HG03575 (cell line): ENCODE results near the gene ERMP1.
"Not testable (repeated sequence)": the region's sequence is repeated elsewhere in the genome, so short reads cannot be mapped to it uniquely, and the experiment has no call there.

Experiments used
- ATAC-seq: cut with Tn5 transposase; IDR thresholded peaks from one replicate; pipeline ENCODE4 v1.9.1; 2021; ENCODE audit not compliant: unreplicated experiment, insufficient number of reproducible peaks, low FRiP score; ENCODE audit errors: extremely low read depth

ERMP1 gene

GRCh38 chr9:5832538-5833529, at the start of gene ERMP1:
Gene ERMP1, minus strand, starts transcription at chr9:5833117. Its CDS starts 90 bp downstream, at chr9:5833027.
- ATAC-seq: peak; percentile 47

- ATAC-seq: not testable (repeated sequence)
Measured at GRCh38 chr9:5882244-5883012, 49.5 kb upstream of the ERMP1 start.

- no peak for ATAC-seq
Measured at GRCh38 chr9:5879419-5880181, 46.7 kb upstream of the ERMP1 start.

GRCh38 chr9:5876711-5877110, 43.8 kb upstream of the ERMP1 start:
- ATAC-seq: no peak

- ATAC-seq: no peak
Measured at GRCh38 chr9:5876026-5876425, 43.1 kb upstream of the ERMP1 start.

- ATAC-seq: no peak
Measured at GRCh38 chr9:5874048-5874447, 41.1 kb upstream of the ERMP1 start.

GRCh38 chr9:5873439-5873838, 40.5 kb upstream of the ERMP1 start:
- no peak for ATAC-seq

GRCh38 chr9:5872511-5872910, 39.6 kb upstream of the ERMP1 start:
- ATAC-seq: no peak

- no peak for ATAC-seq
Measured at GRCh38 chr9:5871785-5872184, 38.9 kb upstream of the ERMP1 start.

GRCh38 chr9:5870691-5871090, 37.8 kb upstream of the ERMP1 start:
- ATAC-seq: no peak

GRCh38 chr9:5870020-5870339, 37.1 kb upstream of the ERMP1 start:
- ATAC-seq: no peak

GRCh38 chr9:5869315-5870019, 36.5 kb upstream of the ERMP1 start:
- no peak for ATAC-seq

- no peak for ATAC-seq
Measured at GRCh38 chr9:5868235-5868634, 35.3 kb upstream of the ERMP1 start.

- no peak for ATAC-seq
Measured at GRCh38 chr9:5866685-5867084, 33.8 kb upstream of the ERMP1 start.

- ATAC-seq: no peak
Measured at GRCh38 chr9:5866272-5866671, 33.4 kb upstream of the ERMP1 start.

GRCh38 chr9:5864446-5864845, 31.5 kb upstream of the ERMP1 start:
- no peak for ATAC-seq

- ATAC-seq: no peak
Measured at GRCh38 chr9:5863092-5863746, 30.3 kb upstream of the ERMP1 start.

- no peak for ATAC-seq
Measured at GRCh38 chr9:5858833-5859232, 25.9 kb upstream of the ERMP1 start.
